A549 (cell line): Measurements from ENCODE around the gene GLB1L3. TPM values are rescaled to one million over a fixed set of nuclear protein-coding genes. Genes with fewer than 3 reads are reported as not detected.

Source experiments
- ATAC-seq, 2 experiments: fragments of 200-7000 bp in 1 of 2; fragments of >200 bp in 1 of 2; cut with Nextera tagmentation in 1 of 2; cut with Tn5 transposase in 1 of 2; 3 replicates each; pipeline versions ENCODE4 v1.8.0 to v1.9.1; 2018 to 2020; ENCODE audit warnings: mild to moderate bottlenecking in 1 of 2, moderate library complexity in 1 of 2
- CTCF ChIA-PET: fragments of 300-600 bp; sonication (Branson Sonifier 250); formaldehyde crosslinking; extraction: SDS; loops from one replicate; lab custom pipeline; 2021; ENCODE audit warnings: antibody characterized with exemption, inconsistent platforms; lab: Yijun Ruan, JAX
- POLR2A ChIA-PET: fragments of 350-600 bp; formaldehyde crosslinking; extraction: SDS; loops from one replicate; lab custom pipeline; 2021; ENCODE audit warnings: antibody characterized with exemption, inconsistent platforms; lab: Yijun Ruan, JAX
- DNase-seq, 2 experiments: peaks; one replicate each; pipeline versions ENCODE4 v3.0.0 to v3.0.0-alpha.2; 2011 to 2016; ENCODE audit warnings: low read depth in 1 of 2, low spot score in 1 of 2
- FAIRE-seq: peaks from 2 replicates; lab custom pipeline; 2011; peaks lifted over from hg19 to GRCh38; lab: Jason Lieb, UNC
- H3K27ac ChIP-seq, 2 experiments: fragments of >200 bp; sonication (Bioruptor Twin); formaldehyde crosslinking; 3 replicates each; pipeline ENCODE4 v1.5.1; 2016 to 2017
- H3K4me1 ChIP-seq: fragments of >200 bp; sonication (Bioruptor Twin); formaldehyde crosslinking; 3 replicates; pipeline ENCODE4 v1.6.1; 2016
- H3K4me2 ChIP-seq: fragments of >200 bp; sonication (Bioruptor Twin); formaldehyde crosslinking; 3 replicates; pipeline ENCODE4 v1.6.1; 2016
- H3K4me3 ChIP-seq: fragments of >200 bp; sonication (Bioruptor Twin); formaldehyde crosslinking; 3 replicates; pipeline ENCODE4 v1.5.1; 2016
- H3K9me3 ChIP-seq: fragments of >200 bp; sonication (Bioruptor Twin); formaldehyde crosslinking; 3 replicates; pipeline ENCODE4 v1.6.1; 2016
- CBX8 ChIP-seq: fragments of 200-600 bp; sonication (generic); IDR thresholded peaks from 2 replicates; pipeline ENCODE4 v1.6.1; 2016
- CHD2 ChIP-seq: fragments of 150-350 bp; IDR thresholded peaks from 2 replicates; pipeline ENCODE4 v1.6.1; 2014; ENCODE audit warnings: low read length; ENCODE audit not compliant: partially characterized antibody
- EHF ChIP-seq: fragments of 250-450 bp; sonication (Bioruptor Pico); IDR thresholded peaks from 2 replicates; pipeline ENCODE4 v1.5.0; 2020; ENCODE audit warnings: mild to moderate bottlenecking
- ELK1 ChIP-seq: fragments of 150-350 bp; IDR thresholded peaks from 2 replicates; pipeline ENCODE4 v1.6.1; 2014; ENCODE audit warnings: low read depth, mild to moderate bottlenecking, low read length
- FOSL2 ChIP-seq, 2 experiments: fragments of 450-650 bp in 1 of 2; fragments of >200 bp in 1 of 2; sonication (Bioruptor Twin) in 1 of 2; formaldehyde crosslinking; IDR thresholded peaks; 2 replicates each; pipeline versions ENCODE4 v1.5.0 to v1.6.1; 2016 to 2020; ENCODE audit warnings: mild to moderate bottlenecking in 1 of 2, moderate library complexity in 1 of 2
- FOXS1 ChIP-seq: fragments of 250-450 bp; sonication (Bioruptor Pico); IDR thresholded peaks from 2 replicates; pipeline ENCODE4 v1.5.0; 2020; ENCODE audit warnings: mild to moderate bottlenecking, moderate library complexity
- HDAC2 ChIP-seq: fragments of 200-600 bp; sonication (generic); IDR thresholded peaks from 2 replicates; pipeline ENCODE4 v1.6.1; 2016
- HEYL ChIP-seq: fragments of 250-450 bp; sonication (Bioruptor Pico); IDR thresholded peaks from 2 replicates; pipeline ENCODE4 v1.8.0; 2021; ENCODE audit warnings: mild to moderate bottlenecking, moderate library complexity
- HOXA7 ChIP-seq: fragments of 250-450 bp; sonication (Bioruptor Pico); IDR thresholded peaks from 2 replicates; pipeline ENCODE4 v1.5.0; 2020; ENCODE audit warnings: mild to moderate bottlenecking, moderate library complexity
- JUNB ChIP-seq: fragments of >200 bp; sonication (Bioruptor Twin); formaldehyde crosslinking; IDR thresholded peaks from 2 replicates; pipeline ENCODE4 v1.6.1; 2016
- NPAS2 ChIP-seq: fragments of 250-450 bp; sonication (Bioruptor Pico); IDR thresholded peaks from 2 replicates; pipeline ENCODE4 v1.8.0; 2022; ENCODE audit warnings: mild to moderate bottlenecking, moderate library complexity, borderline replicate concordance
- NR3C1 ChIP-seq: fragments of >200 bp; sonication (Bioruptor Twin); formaldehyde crosslinking; IDR thresholded peaks from 3 replicates; pipeline ENCODE4 v1.6.1; 2017
- POLR2AphosphoS2 ChIP-seq: conservative IDR thresholded peaks from 2 replicates; pipeline ENCODE4 v1.6.1; 2012; ENCODE audit warnings: low read length, improper control_type of control experiment, inconsistent platforms
- RFX5 ChIP-seq: fragments of 450-650 bp; IDR thresholded peaks from 2 replicates; pipeline ENCODE4 v1.7.1; 2014; ENCODE audit warnings: antibody characterized with exemption, mild to moderate bottlenecking, moderate library complexity
- RNF2 ChIP-seq: fragments of 200-600 bp; sonication (generic); IDR thresholded peaks from 2 replicates; pipeline ENCODE4 v1.6.1; 2016; ENCODE audit warnings: low read depth, mild to moderate bottlenecking, antibody characterized with exemption, moderate library complexity, borderline replicate concordance
- TFCP2L1 ChIP-seq: fragments of 250-450 bp; sonication (Bioruptor Pico); IDR thresholded peaks from 2 replicates; pipeline ENCODE4 v1.5.0; 2021; ENCODE audit warnings: mild to moderate bottlenecking
- ZC3H11A ChIP-seq: fragments of 450-650 bp; IDR thresholded peaks from 2 replicates; pipeline ENCODE4 v1.6.1; 2014; ENCODE audit warnings: antibody characterized with exemption, mild to moderate bottlenecking
- ZSCAN20 ChIP-seq: fragments of 250-450 bp; sonication (Bioruptor Pico); IDR thresholded peaks from 2 replicates; pipeline ENCODE4 v1.8.0; 2022; ENCODE audit warnings: mild to moderate bottlenecking, moderate library complexity
- WGBS: methylation state at CpG from one replicate; pipeline ENCODE4 v1.1.6; 2017; ENCODE audit errors: missing lambda C conversion rate; 5-methylcytosine and 5-hydroxymethylcytosine counted together
- polyA plus RNA-seq, 4 experiments: library from polyadenylated mRNA; depleted of rRNA in 3 of 4; stranded (reverse); fragments of >200 nt; fragmentation: RNase III in 1 of 4; extraction: RNeasy Plus Mini Kit Qiagen cat#74134 plus additional on column Dnase treatment in 1 of 4; gene quantifications; 2 replicates in 3 of 4; 3 replicates in 1 of 4; pipeline ENCODE4 v1.2.3, GENCODE V29; 2011 to 2017
- TF ChIP-seq, protein P1 (sequence below): fragments of >200 bp; sonication (Bioruptor Twin); formaldehyde crosslinking; IDR thresholded peaks from 3 replicates; pipeline ENCODE4 v1.5.1; 2016

The GLB1L3 gene
- polyA plus RNA-seq, 2 of the 4 experiments (the other 2 are of a cell fraction) = not detected

GRCh38 chr11:134290646-134291045 lies 14.5 kb downstream of the GLB1L3 start:
- POLR2A ChIA-PET = no interaction called here
- no peak for FAIRE-seq

DNA sequence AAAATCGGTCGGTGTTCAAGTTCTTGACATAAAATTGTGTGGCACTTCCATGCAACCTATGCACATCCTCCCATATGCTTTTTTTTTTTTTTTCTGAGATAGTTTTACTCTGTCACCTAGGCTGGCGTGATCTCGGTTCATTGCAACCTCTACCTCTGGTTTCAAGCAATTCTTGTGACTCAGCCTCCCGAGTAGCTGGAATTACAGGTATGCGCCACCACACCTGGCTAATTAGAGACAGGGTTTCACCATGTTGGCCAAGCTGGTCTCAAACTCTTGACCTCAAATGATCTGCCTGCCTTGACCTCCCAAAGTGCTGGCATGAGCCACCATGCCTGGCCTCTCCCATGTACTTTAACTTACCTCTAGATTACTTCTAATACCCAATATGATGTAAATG lies 15.0 kb downstream of the GLB1L3 start:
- TF ChIP-seq HOXA7 (CRISPR knock-in tag) = no peak
- TF ChIP-seq POLR2AphosphoS2 = no peak
- TF ChIP-seq HDAC2 = no peak
- DNase-seq (no peak), ATAC-seq (no peak), FAIRE-seq (no peak)
- Histone ChIP-seq H3K9me3 (no peaks in the 10 kb centered on the region), H3K27ac (no peak overlapping the region), H3K4me2 (no peak overlapping the region), H3K4me3 (no peak overlapping the region), H3K4me1 (no peaks in the 10 kb centered on the region)
- ChIA-PET POLR2A (interaction anchor here (1.1 kb wide), 1 partner anchor 32 kb away, joined by 3 read pairs; no protein-coding TSS in a partner anchor), CTCF (no interaction called here)
- 52% methylated on average over 6 of the region's 6 CpGs for WGBS

More at GRCh38 chr11:134290646-134291045, 14.5 kb downstream of the GLB1L3 start:
- Histone ChIP-seq H3K4me2 (no peak overlapping the region), H3K9me3 (no peaks in the 10 kb centered on the region), H3K4me3 (no peak overlapping the region), H3K27ac (no peak overlapping the region), H3K4me1 (no peaks in the 10 kb centered on the region)
- WGBS = 46% methylated on average over 7 of the region's 7 CpGs
- TF ChIP-seq ZSCAN20 (CRISPR knock-in tag) (no peak), JUNB (no peak)
- DNase-seq = no peak
- CTCF ChIA-PET = no interaction called here
- no peak for ATAC-seq

GRCh38 chr11:134292661-134293060 lies 16.5 kb downstream of the GLB1L3 start:
- FAIRE-seq = no peak
- WGBS = 49% methylated on average over 13 of the region's 15 CpGs

DNA sequence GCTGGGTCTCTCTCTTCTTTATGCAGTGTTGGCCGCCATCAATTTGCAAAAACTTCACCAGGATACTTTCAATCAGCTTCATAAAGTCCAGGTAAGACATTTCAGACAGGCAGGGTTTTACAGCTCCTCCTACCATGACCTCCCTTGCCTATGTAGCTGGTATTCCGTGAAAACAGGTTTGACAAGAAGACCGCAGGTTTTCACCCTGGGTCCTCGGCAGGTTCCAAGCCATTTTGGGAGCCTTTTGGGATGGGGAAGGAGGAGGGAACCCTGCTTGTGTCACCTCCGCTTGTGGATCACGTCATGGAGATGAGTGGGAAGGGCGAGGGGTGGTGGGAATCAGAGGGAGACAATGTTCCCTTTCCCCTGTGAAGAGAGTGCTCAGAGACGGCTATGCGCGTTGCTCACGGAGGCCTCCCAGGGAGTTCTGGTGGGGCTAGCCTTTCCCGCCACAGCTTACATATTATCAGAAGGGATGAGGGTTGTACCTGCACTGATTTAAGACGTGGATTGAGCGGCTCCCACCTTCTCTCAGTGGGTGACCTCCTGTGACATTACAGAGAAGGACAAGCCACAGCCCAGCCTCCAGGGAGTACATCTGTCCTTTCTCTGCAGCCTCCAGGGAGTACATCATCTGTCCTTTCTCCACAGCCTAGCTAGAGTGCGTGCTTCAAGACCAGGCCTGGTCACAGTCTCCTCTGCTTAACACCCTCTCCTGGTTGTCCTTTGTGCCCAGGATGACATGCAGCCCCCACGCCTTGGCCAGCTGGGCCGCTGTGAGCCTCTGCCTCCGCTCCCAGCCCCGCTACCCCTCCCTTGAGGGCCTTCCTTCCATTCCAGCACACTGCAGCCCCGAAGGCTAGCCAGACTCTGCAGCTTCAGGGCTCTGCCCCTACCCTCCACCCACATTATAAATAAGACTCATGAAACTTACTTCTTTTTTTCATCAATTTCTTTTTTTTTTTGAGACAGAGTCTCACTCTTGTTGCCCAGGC lies 17.2 kb downstream of the GLB1L3 start:
- Histone ChIP-seq H3K4me3 (no peak overlapping the region), H3K9me3 (no peaks in the 10 kb centered on the region), H3K4me2 (no peak overlapping the region), H3K4me1 (no peaks in the 10 kb centered on the region), H3K27ac (no peak overlapping the region)
- no peak for ATAC-seq
- FAIRE-seq = no peak
- POLR2A ChIA-PET = no interaction called here
- no peak for DNase-seq
- TF ChIP-seq EHF (CRISPR knock-in tag) = no peak
- no peak for TF ChIP-seq HOXA7 (CRISPR knock-in tag)
- no peak for TF ChIP-seq NR3C1
- TF ChIP-seq CBX8 = no peak
- TF ChIP-seq RFX5 = no peak
- TF ChIP-seq HDAC2 = no peak
- no peak for TF ChIP-seq RNF2
- no peak for TF ChIP-seq CHD2
- TF ChIP-seq ELK1 = no peak
- TF ChIP-seq, all 56 proteins: peak for 0
- WGBS = 49% methylated on average over 17 of the region's 20 CpGs
- CTCF ChIA-PET = no interaction called here

More at GRCh38 chr11:134292661-134293060, 16.5 kb downstream of the GLB1L3 start:
- H3K27ac ChIP-seq = no peak overlapping the region
- no peak overlapping the region for H3K4me2 ChIP-seq
- POLR2A ChIA-PET = no interaction called here
- H3K9me3 ChIP-seq = no peaks in the 10 kb centered on the region
- H3K4me3 ChIP-seq = no peak overlapping the region
- no peaks in the 10 kb centered on the region for H3K4me1 ChIP-seq
- TF ChIP-seq ZC3H11A (no peak), FOXS1 (CRISPR knock-in tag) (no peak), HDAC2 (no peak), HEYL (CRISPR knock-in tag) (no peak), TFCP2L1 (CRISPR knock-in tag) (no peak), FOSL2 (IDR thresholded peaks at IDR 0.05) (no peak), FOSL2 (CRISPR knock-in tag; IDR thresholded peaks at IDR 0.05) (no peak), NPAS2 (CRISPR knock-in tag) (no peak), CBX8 (no peak)
- TF ChIP-seq, protein P1, sequence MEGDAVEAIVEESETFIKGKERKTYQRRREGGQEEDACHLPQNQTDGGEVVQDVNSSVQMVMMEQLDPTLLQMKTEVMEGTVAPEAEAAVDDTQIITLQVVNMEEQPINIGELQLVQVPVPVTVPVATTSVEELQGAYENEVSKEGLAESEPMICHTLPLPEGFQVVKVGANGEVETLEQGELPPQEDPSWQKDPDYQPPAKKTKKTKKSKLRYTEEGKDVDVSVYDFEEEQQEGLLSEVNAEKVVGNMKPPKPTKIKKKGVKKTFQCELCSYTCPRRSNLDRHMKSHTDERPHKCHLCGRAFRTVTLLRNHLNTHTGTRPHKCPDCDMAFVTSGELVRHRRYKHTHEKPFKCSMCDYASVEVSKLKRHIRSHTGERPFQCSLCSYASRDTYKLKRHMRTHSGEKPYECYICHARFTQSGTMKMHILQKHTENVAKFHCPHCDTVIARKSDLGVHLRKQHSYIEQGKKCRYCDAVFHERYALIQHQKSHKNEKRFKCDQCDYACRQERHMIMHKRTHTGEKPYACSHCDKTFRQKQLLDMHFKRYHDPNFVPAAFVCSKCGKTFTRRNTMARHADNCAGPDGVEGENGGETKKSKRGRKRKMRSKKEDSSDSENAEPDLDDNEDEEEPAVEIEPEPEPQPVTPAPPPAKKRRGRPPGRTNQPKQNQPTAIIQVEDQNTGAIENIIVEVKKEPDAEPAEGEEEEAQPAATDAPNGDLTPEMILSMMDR = no peak
- ATAC-seq (no peak; a peak in 1 of 6 replicates), DNase-seq (no peak)
- CTCF ChIA-PET = no interaction called here
